GM18526 (cell line): Measurements from ENCODE around the gene ELL2.

ENCODE experiments used
- POLR2A ChIP-seq: IDR thresholded peaks from 3 replicates; pipeline ENCODE4 v1.6.1; 2011; ENCODE audit not compliant: insufficient read length; ENCODE audit errors: extremely low read depth

Gene ELL2

DNA sequence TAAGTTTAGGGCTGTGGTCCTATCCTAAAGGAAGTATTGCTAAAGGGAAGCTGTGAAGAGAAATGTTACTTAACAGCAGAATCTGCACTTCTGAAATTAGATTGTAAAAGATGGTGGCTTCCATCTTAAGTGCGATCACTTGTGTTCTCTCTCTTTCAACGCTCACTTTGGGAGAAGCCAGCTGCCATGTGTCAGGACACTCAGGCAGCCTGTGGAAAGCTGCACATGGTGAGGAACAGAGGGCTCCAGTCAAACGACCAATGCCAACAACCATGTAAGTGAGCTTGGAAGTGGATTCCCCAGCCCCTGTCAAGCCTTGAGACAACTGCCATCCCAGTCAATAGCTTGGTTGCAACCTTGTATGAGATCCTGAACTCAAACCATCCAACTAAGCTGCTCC is 87.4 kb downstream of the ELL2 start:
- TF ChIP-seq POLR2A, result no peak

DNA sequence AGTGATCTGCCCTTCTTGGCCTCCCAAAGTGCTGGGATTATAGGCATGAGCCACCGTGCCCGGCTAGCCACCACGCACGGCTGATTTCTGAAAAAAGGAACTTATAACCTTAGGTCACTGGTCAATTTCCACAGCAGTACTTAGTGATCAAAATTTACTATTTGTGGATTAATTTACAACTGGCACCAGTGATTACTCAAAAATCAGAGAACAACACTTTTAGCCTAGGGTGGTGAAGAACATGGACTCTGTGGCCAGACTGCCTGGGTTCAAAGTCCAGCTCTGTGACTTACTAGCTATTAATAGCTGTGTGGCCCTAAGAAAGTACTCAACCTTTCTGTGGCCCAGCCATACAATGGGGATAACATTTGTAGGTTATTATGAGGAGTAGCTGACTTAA is 88.3 kb downstream of the ELL2 start:
- no peak for TF ChIP-seq POLR2A

- no peak for TF ChIP-seq POLR2A
Observed at GRCh38 chr5:95872346-95873268, 89.0 kb downstream of the ELL2 start.

DNA sequence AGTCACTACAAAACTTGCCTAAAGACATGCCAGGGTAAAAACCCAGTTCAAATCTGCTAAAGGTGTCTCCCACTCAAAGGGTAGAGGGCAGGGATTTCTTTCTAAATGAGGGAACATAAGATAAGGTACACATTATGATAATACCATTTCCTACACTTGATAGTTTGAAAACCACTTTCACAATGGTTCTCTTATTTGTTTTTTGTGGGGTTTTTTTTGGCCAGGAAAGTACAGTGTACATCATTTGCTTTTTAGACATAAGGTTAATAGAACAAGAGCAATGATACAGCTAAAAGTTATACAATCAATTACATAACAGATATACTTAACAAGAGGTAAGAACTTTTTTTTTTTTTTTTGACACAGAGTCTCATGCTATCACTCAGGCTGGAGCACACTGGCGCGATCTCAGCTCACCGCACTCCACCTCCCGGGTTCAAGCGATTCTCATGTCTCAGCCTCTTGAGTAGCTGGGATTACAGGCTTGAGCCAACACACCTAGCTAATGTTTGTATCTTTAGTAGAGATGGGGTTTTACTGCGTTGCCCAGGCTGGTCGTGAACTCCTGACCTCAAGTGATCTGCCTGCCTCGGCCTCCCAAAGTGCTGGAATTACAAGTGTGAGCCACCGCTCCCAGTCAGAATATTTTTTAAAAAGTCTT is 90.4 kb downstream of the ELL2 start:
- no peak for TF ChIP-seq POLR2A

DNA sequence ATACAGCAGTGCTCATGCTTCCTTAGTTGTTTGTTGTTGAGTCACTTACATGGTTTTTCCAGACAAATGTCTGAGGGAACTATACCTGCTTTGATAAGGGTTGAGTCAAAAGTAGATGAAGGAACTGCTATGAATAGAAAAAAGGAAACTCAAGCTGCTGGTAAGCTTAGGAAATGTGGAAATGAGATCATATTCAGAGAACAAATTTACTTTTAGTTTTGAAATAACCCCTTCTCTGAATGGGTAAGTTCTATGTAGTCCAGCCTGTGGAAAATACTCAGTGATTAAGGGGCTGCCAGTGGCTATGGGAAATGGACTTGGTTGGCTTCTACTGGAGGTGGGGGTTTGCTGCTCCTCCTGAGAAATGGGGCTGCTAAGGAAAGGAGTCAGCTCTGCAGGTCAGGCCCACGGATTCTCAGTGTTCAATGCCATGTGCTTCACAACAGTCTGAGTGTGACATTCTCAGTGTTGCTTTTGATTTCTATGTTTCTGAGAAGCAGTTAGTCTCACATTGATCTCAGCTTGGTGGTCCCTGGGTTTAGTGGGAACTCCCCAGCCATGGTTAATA is 91.5 kb downstream of the ELL2 start:
- no peak for TF ChIP-seq POLR2A

GRCh38 chr5:95868136-95868535 is 93.5 kb downstream of the ELL2 start:
- no peak for TF ChIP-seq POLR2A

GRCh38 chr5:95866435-95867040 is 95.1 kb downstream of the ELL2 start:
- no peak for TF ChIP-seq POLR2A

GRCh38 chr5:95864944-95865504 is 96.6 kb downstream of the ELL2 start:
- TF ChIP-seq POLR2A, result no peak

DNA sequence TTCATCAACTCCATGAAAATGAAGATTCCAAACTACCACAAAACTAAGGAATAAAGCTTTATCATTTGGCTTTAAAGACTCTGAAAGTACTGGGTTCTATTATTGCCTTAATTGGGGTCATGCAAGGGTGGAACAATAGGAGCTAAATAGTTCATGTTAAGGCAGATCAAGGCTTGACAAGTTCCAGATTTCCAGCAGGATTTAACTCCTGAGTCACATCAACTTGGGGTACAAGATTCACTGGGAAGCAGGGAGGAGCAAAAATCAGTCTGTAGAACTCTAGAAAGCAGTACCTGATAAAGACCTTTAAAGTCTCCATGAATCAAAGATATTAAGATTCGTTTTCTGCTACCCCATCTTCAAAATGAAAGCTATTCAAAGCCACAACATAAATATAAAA is 97.2 kb downstream of the ELL2 start:
- TF ChIP-seq POLR2A, result no peak

DNA sequence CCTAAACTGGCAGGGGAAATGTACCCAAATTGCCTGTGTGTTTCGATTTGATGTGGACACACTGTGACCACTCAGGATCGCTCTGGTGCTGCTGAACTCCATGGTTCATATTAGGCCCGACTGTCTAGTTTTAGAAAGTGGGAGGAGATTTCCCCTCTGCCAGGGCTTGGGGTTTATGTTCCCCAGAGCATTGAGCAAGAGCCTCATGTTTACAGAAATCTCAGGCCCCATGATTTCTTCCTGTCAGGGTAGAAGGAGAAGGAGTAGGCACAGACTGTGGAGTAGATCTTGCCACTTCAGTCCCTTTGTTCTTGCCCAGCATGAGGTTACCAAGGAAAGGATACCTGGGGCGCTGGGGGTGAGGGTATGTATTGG is 98.3 kb downstream of the ELL2 start:
- no peak for TF ChIP-seq POLR2A

DNA sequence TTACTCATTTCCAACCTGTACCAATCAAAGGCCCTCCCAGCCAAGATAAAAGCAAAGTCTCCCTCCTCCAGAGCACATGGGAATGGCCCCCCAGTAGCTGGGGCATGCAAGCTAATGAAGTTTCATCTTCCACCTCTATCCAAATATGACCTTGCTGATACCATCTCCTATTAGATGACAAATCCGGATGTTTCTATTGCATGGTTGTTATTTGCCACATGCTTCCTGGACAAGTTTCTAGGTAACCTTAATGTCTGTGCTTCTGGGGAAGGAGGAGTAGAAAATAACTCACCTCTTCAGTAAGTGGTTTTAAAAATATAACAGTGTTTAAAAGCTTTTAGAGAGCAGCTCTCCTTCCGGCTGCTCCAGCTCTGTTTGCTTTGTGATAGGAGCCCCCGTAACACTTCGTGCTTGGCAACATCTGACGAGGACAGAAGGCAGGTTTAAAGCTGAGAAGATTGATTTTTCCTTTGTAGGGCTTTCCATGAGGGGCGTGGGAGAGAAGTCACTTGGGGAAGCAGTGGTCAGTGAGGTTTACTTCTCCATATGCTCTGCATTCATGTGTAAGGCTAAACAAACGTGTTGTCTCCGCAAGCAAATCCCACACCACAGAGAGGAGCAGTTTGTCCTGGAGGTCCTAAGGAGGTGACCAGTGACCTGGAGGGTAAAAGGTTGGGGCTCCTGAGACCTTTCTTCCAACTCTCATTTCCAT is 98.8 kb downstream of the ELL2 start:
- no peak for TF ChIP-seq POLR2A

DNA sequence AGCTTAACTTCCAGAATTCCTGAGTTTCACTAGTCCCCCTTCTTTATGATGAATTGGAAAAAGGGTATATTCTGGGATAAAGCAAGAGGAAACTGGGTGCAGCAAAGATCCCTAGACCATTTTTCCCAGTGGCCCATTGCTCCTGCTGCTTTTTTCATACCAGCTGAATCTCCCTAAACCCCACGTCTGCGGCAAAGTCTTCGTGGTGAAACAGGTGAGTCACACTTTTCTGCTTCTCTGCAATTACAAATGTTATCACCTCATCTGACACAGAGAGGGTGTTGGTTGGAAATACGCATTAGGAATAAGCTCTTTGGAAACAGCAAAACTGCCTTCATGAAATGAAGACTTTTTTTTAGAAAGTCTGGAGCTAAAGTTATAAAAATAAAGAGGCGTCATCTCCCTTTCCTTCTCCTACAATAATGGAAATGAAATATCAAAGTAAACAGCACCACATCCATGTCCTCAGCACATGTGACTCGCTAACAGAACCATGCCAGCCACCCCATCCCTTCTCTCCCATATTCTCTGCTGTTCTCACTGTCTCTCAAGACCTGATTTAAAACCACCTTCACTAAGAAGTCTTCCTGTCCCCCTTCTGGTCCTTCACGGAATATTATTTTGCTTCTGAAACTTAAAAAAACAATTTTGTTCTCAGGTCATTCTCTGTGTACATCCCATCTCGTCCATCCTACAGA is 99.6 kb downstream of the ELL2 start:
- no peak for TF ChIP-seq POLR2A

DNA sequence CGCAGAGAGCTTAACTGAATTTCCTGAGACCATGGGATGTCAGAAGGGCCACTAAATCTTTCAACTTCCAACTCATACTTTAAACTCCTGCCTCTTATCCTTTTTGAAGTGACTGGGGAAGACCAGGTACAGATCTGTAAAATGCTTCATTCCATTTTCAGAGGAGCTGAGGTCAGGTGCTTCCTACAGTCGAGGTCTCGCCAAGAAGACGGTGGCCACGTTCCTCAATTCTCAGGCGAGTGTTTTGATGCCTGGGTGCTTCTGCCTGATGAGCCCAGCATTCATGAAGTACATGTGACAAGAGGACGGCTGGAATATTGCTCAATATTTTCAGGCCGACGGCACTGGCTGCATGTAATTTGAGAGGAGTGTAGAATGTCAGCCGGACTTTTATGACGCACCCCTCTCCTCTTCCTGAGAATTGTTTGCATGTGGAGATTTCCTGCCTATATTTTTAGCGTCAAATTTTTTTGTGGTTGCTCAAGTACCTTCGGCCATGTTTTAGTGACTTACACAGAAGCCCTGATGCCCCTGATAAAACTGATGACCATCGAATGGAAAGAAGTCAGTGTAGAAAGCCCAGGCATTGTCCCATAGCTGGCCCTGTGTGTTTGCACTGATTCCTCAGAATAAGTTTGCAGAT is 100.3 kb downstream of the ELL2 start:
- no peak for TF ChIP-seq POLR2A

DNA sequence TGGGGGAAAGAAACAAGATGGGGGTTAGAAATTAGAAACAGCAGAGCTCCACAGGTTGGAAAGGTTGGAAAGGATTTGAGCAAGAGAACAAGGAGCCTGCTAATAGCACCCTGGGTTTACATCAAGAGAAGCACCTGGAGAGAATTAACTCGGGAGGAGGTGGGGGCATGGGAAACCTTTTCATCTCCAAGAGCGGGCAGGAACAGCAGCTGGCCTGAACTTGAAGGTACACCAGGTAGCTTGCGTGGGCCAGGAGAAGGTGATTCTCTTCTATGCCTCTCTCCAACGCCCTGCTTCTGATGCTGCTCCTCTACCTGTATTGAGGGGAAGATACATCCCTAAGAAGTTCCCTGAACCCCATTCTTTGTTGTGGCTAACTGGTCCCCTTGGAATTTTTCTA is 102.0 kb downstream of the ELL2 start:
- TF ChIP-seq POLR2A, result no peak
